Neural progenitor cell (in vitro differentiated cells): ENCODE data around the gene CMTM4.

Experiments
- CTCF ChIP-seq: fragments of 200-600 bp; sonication (generic); IDR thresholded peaks from 2 replicates; pipeline ENCODE4 v1.5.1; 2017; ENCODE audit warnings: antibody characterized with exemption, mild to moderate bottlenecking
- EZH2 ChIP-seq: fragments of 200-600 bp; sonication (generic); IDR thresholded peaks from 2 replicates; pipeline ENCODE4 v1.6.1; 2017; ENCODE audit warnings: antibody characterized with exemption, mild to moderate bottlenecking, moderate library complexity

- TF ChIP-seq CTCF (no peak), EZH2 (no peak)
Measured at GRCh38 chr16:66576296-66576695, 120.2 kb downstream of the CMTM4 start.
